Nephron progenitor cell (in vitro differentiated cells): ENCODE data around the gene DHX58.

Experiments used
- DNase-seq: peaks from one replicate; pipeline ENCODE4 v3.0.0; 2021
- H3K27ac Mint-ChIP-seq: 2 replicates; pipeline ENCODE4 v1.8.0; 2021; ENCODE audit warnings: mild to moderate bottlenecking, moderate library complexity, mixed read lengths
- H3K27me3 Mint-ChIP-seq: 2 replicates; pipeline ENCODE4 v1.8.0; 2021; ENCODE audit warnings: mild to moderate bottlenecking, low read depth, mixed read lengths; ENCODE audit not compliant: poor library complexity
- H3K36me3 Mint-ChIP-seq: 2 replicates; pipeline ENCODE4 v1.8.0; 2021; ENCODE audit warnings: low read depth, mixed read lengths
- H3K4me1 Mint-ChIP-seq: 2 replicates; pipeline ENCODE4 v1.8.0; 2021; ENCODE audit warnings: mixed read lengths
- H3K4me3 Mint-ChIP-seq: 2 replicates; pipeline ENCODE4 v1.8.0; 2021; ENCODE audit warnings: mild to moderate bottlenecking, moderate library complexity, mixed read lengths
- H3K9me3 Mint-ChIP-seq: 2 replicates; pipeline ENCODE4 v1.8.0; 2021; ENCODE audit warnings: mild to moderate bottlenecking, moderate library complexity, mixed read lengths
- CTCF ChIP-seq: fragments of 200-600 bp; sonication (generic); IDR thresholded peaks from 2 replicates; pipeline ENCODE4 v1.5.0; 2021; ENCODE audit warnings: antibody characterized with exemption

Gene DHX58

GRCh38 chr17:42053731-42054500 lies 58.6 kb downstream of the DHX58 start:
- peaks cover 21% of the 10 kb centered on the region for H3K27me3 Mint-ChIP-seq
- peak; percentile 52 for DNase-seq
- no peak overlapping the region for H3K27ac Mint-ChIP-seq
- H3K4me3 Mint-ChIP-seq = peak overlapping the region; percentile 89
- H3K36me3 Mint-ChIP-seq = no peaks in the 10 kb centered on the region
- no peaks in the 10 kb centered on the region for H3K9me3 Mint-ChIP-seq
- no peak for TF ChIP-seq CTCF
- peaks cover 90% of the 10 kb centered on the region for H3K4me1 Mint-ChIP-seq

GRCh38 chr17:42052346-42052877 lies 60.1 kb downstream of the DHX58 start:
- peaks cover 21% of the 10 kb centered on the region for H3K27me3 Mint-ChIP-seq
- DNase-seq = no peak
- H3K4me3 Mint-ChIP-seq = peak overlapping the region; percentile 89
- no peaks in the 10 kb centered on the region for H3K36me3 Mint-ChIP-seq
- no peak overlapping the region for H3K27ac Mint-ChIP-seq
- no peaks in the 10 kb centered on the region for H3K9me3 Mint-ChIP-seq
- TF ChIP-seq CTCF = no peak
- peaks cover 86% of the 10 kb centered on the region for H3K4me1 Mint-ChIP-seq

- Mint-ChIP-seq H3K9me3 (no peaks in the 10 kb centered on the region), H3K36me3 (no peaks in the 10 kb centered on the region), H3K4me1 (peaks cover 78% of the 10 kb centered on the region), H3K27ac (no peak overlapping the region), H3K27me3 (peaks cover 21% of the 10 kb centered on the region), H3K4me3 (peak overlapping the region; percentile 89)
- DNase-seq = no peak
- TF ChIP-seq CTCF = no peak
Measured at GRCh38 chr17:42051645-42052044, 60.9 kb downstream of the DHX58 start.
